ENCODE measurements around the gene CSTF1. TPM values are rescaled to one million over a fixed set of nuclear protein-coding genes. Genes with fewer than 3 reads are reported as not detected.

CSTF1 gene
- polyA plus RNA-seq, 4 donors = 9.2 to 28.2 (median 11.3) TPM

DNA sequence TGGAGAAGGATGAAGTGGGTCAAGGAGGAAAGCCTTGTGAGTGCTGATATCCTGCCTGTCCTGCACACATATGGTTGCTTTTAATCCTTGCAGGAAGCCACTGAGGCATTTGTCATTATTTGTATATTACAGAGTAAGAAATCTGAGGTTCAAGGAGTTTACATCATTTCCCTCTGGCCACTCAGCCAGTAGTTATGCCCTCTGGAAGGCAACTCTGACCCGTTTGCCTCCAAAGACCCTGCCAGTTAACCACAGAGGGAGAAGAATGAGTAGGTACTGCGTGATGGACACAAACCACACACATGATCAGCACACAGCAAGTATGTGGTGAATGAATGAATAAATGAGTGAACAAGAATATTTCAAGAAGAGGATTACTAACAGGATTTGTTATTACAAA is 41.6 kb upstream of the CSTF1 start:
- DNase-seq (no peak), FAIRE-seq (no peak)

DNA sequence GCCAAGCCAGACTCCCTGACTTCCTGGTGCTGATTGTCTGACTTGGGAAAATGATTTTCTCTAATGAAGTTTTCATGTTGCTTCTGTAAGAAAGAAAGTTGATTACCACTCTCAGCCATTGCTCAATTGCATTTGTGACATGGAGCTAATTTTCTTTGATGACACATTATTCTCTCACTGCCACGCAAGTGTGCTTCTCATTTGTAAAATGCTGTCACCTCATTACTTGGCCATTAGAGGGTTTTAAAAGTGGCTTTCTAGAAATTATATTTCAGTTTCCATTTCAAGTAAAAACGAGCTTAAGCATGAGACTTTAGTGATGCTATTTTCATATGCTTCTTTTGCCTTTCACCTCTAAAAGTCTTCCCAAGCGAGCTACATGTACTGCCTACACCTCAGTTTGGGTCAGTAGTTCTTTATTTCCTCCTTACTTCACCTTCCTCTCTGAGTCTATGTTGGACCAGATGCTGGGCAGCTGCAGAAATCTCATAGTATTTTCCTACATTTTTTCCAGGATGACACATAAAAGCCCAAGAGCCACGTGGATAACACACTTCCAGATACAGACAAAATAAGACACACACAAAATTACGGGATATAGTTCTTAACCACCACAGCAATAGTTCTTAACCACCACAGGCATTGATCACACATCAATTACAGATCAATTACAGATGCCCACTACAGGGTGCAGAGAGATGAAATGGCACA is 39.9 kb upstream of the CSTF1 start:
- no peaks in the 10 kb centered on the region for H3K4me1 ChIP-seq (ENCODE audit: control insufficient read depth in 3 of 3, insufficient read depth in 2 of 3, low read depth in 1 of 3, low read length in 2 of 3)
- no peak overlapping the region for H3K4me3 ChIP-seq (ENCODE audit: low read depth in 1 of 3, low read length in 3 of 3)
- H3K9me3 ChIP-seq (ENCODE audit: control insufficient read depth in 2 of 2, insufficient read depth in 1 of 2, low read depth in 1 of 2, low read length in 1 of 2) = no peaks in the 10 kb centered on the region
- FAIRE-seq (no peak), DNase-seq (no peak)
- no peaks in the 10 kb centered on the region for H3K27me3 ChIP-seq (ENCODE audit: control insufficient read depth in 3 of 3, insufficient read depth in 3 of 3, low read length in 3 of 3)
- 69 to 74% (median 72%) methylated on average over 5 of the region's 5 CpGs for WGBS, 3 donors
- H3K36me3 ChIP-seq (ENCODE audit: control insufficient read depth in 3 of 3, insufficient read depth in 2 of 3, low read depth in 1 of 3, low read length in 3 of 3) = no peaks in the 10 kb centered on the region
- no peak overlapping the region for H3K27ac ChIP-seq (ENCODE audit: low read depth in 1 of 3, low read length in 2 of 3)

More for the DNA sequence above, 41.6 kb upstream of the CSTF1 start:
- Histone ChIP-seq H3K27me3 (ENCODE audit: control insufficient read depth in 3 of 3, insufficient read depth in 3 of 3, low read length in 3 of 3) (peaks cover 0 to 3% (median 0%) of the 10 kb centered on the region in 3 donors), H3K27ac (ENCODE audit: low read depth in 1 of 3, low read length in 2 of 3) (no peak overlapping the region), H3K36me3 (ENCODE audit: control insufficient read depth in 3 of 3, insufficient read depth in 2 of 3, low read depth in 1 of 3, low read length in 3 of 3) (no peaks in the 10 kb centered on the region), H3K4me1 (ENCODE audit: control insufficient read depth in 3 of 3, insufficient read depth in 2 of 3, low read depth in 1 of 3, low read length in 2 of 3) (no peaks in the 10 kb centered on the region), H3K9me3 (ENCODE audit: control insufficient read depth in 2 of 2, insufficient read depth in 1 of 2, low read depth in 1 of 2, low read length in 1 of 2) (no peaks in the 10 kb centered on the region), H3K4me3 (ENCODE audit: low read depth in 1 of 3, low read length in 3 of 3) (no peak overlapping the region)
- WGBS, 3 donors = 64 to 84% (median 65%) methylated on average over 2 of the region's 2 CpGs

DNA sequence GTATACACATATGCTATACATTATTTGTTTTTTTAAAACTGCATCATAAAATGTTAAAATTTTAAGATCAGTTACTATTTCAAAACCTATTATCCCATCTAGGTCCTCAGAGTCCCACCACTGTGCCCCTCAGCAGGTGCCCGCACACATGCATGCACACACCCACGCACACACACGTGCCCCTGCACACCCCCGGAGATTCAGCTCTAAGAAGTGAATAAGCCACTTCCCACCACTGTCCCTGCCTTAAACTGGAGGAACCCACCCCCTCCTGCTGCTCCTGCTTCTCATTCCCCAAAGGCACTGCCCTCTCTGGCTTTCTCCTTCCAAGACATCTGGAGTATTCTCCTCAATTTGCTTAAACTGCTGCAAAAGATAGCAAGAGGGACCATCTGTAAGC is 39.1 kb upstream of the CSTF1 start:
- no peak overlapping the region for H3K4me3 ChIP-seq (ENCODE audit: low read depth in 1 of 3, low read length in 3 of 3)
- no peaks in the 10 kb centered on the region for H3K27me3 ChIP-seq (ENCODE audit: control insufficient read depth in 3 of 3, insufficient read depth in 3 of 3, low read length in 3 of 3)
- no peak for DNase-seq
- no peaks in the 10 kb centered on the region for H3K36me3 ChIP-seq (ENCODE audit: control insufficient read depth in 3 of 3, insufficient read depth in 2 of 3, low read depth in 1 of 3, low read length in 3 of 3)
- no peak for FAIRE-seq
- no peaks in the 10 kb centered on the region for H3K9me3 ChIP-seq (ENCODE audit: control insufficient read depth in 2 of 2, insufficient read depth in 1 of 2, low read depth in 1 of 2, low read length in 1 of 2)
- WGBS, 3 donors = 81 to 92% (median 84%) methylated on average over 4 of the region's 4 CpGs
- no peak overlapping the region for H3K27ac ChIP-seq (ENCODE audit: low read depth in 1 of 3, low read length in 2 of 3)
- no peaks in the 10 kb centered on the region for H3K4me1 ChIP-seq (ENCODE audit: control insufficient read depth in 3 of 3, insufficient read depth in 2 of 3, low read depth in 1 of 3, low read length in 2 of 3)

DNA sequence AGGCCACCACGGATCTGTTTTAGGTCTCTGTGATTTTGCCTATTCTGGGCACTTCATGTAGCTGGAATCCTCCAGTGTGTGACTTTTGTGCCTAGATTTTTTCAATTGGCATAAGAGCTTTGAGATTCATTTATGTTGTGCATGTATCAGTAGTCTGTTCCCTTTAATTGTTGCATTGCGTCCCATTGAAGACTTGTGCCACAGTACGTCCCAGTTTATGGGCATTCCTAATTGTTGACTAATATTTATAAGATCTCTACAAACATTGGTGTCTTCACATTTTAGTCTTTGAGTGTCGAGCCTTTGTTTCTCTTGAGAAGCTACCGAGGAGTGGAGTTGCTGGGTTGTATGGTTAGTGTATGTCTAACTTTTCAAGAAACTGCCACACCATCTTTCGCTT is 34.4 kb upstream of the CSTF1 start:
- Histone ChIP-seq H3K27me3 (ENCODE audit: control insufficient read depth in 3 of 3, insufficient read depth in 3 of 3, low read length in 3 of 3) (no peaks in the 10 kb centered on the region), H3K9me3 (ENCODE audit: control insufficient read depth in 2 of 2, insufficient read depth in 1 of 2, low read depth in 1 of 2, low read length in 1 of 2) (no peaks in the 10 kb centered on the region), H3K4me1 (ENCODE audit: control insufficient read depth in 3 of 3, insufficient read depth in 2 of 3, low read depth in 1 of 3, low read length in 2 of 3) (no peaks in the 10 kb centered on the region), H3K4me3 (ENCODE audit: low read depth in 1 of 3, low read length in 3 of 3) (no peak overlapping the region), H3K27ac (ENCODE audit: low read depth in 1 of 3, low read length in 2 of 3) (no peak overlapping the region), H3K36me3 (ENCODE audit: control insufficient read depth in 3 of 3, insufficient read depth in 2 of 3, low read depth in 1 of 3, low read length in 3 of 3) (peaks cover 0 to 8% (median 0%) of the 10 kb centered on the region in 3 donors)
- FAIRE-seq (no peak), DNase-seq (no peak)
- 56 to 65% (median 65%) methylated on average over 6 of the region's 6 CpGs for WGBS, 3 donors

DNA sequence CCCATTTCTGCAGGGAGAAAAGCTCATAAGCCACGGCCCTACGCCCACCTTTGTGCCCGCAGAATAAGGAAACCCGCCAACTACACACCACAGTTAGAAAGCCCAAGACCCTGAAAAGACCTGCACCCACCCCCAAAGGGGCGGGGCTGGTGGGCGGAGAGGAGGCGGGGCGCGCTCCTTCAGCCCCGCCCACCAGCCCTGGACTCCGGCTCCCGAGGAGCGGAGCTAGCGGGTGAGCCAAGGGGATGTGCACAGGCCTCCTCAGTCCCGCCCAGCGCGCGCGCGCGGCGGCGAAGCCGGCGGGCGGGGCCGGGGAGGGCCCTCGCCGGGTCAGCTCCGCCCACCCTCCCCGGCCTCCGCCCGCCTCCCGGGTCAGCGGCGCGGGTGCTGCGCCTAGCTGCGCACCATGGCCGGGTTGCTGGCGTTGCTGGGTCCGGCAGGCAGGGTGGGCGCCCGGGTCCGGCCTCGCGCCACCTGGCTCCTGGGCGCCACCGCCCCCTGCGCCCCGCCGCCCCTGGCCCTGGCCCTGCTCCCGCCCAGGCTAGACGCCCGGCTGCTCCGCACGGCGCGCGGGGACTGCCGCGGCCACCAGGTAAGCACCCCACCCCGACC is 33.7 kb upstream of the CSTF1 start, which contains the start of gene FAM210B:
Gene FAM210B (plus strand): TSS at position 375 of the 612 bp plus-strand sequence. CDS start 32 bp downstream, at position 407.
- H3K4me1 ChIP-seq (ENCODE audit: control insufficient read depth in 3 of 3, insufficient read depth in 2 of 3, low read depth in 1 of 3, low read length in 2 of 3) = no peaks in the 10 kb centered on the region
- H3K27ac ChIP-seq (ENCODE audit: low read depth in 1 of 3, low read length in 2 of 3) = peak within 1 kb of the TSS; percentile 17 to 70 (median 59)
- no peaks in the 10 kb centered on the region for H3K27me3 ChIP-seq (ENCODE audit: control insufficient read depth in 3 of 3, insufficient read depth in 3 of 3, low read length in 3 of 3)
- 1% methylated on average over 34 to 63 of the region's 63 CpGs for WGBS, 3 donors
- DNase-seq = peak; percentile 90 to 93
- peak within 1 kb of the TSS; percentile 67 to 89 (median 83) for H3K4me3 ChIP-seq (ENCODE audit: low read depth in 1 of 3, low read length in 3 of 3)
- no peak for FAIRE-seq
- H3K36me3 ChIP-seq (ENCODE audit: control insufficient read depth in 3 of 3, insufficient read depth in 2 of 3, low read depth in 1 of 3, low read length in 3 of 3) = peaks cover 0 to 8% (median 0%) of the 10 kb centered on the region in 3 donors
- no peaks in the 10 kb centered on the region for H3K9me3 ChIP-seq (ENCODE audit: control insufficient read depth in 2 of 2, insufficient read depth in 1 of 2, low read depth in 1 of 2, low read length in 1 of 2)

DNA sequence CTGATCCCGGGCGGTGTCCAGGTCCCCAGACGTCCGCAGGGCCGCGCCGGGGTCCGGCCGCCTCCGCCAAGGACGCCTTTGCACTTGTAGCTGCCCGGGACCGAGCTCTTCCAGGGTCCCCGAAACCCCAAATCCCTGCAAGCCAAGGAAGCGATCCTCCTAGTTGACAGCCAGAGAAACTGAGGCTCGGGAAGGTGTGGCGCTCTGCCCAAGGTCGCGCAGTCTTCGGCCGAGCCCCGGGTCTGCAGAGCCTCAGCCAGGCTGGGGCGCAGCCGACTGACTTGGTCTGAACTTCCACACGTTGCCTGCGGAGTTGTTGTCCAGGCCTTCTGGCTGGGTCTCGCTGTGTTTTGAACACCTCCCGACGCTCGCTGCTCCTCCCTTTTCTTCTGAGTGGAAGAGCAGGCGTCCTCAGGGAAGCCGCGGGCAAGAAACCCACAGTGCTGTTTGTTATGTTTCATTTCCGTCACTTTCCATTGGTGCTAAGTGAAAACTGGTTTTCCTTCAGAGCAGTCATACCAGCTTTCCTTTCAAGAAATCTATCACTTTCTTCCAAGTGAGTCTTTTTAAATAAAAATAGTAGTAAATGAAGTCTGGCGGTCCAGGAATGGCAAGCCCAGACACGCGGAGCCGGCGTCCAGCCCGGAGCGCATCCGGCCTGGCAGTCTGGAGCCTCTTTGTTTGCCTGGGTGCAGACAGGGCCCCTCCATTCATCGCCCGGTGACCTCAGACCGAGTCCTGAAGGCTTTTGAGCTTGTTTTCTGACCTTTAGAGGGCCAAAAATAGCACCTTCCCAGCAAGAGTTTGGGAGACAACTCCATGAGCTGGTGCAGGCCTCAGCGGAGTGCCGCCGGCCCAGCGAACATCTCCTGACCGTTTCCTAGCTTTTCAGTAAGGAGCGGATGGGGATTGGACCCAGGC is 33.0 kb upstream of the CSTF1 start:
- DNase-seq (peak; percentile 59 to 64), FAIRE-seq (no peak)
- Histone ChIP-seq H3K36me3 (ENCODE audit: control insufficient read depth in 3 of 3, insufficient read depth in 2 of 3, low read depth in 1 of 3, low read length in 3 of 3) (peaks cover 0 to 8% (median 0%) of the 10 kb centered on the region in 3 donors), H3K4me1 (ENCODE audit: control insufficient read depth in 3 of 3, insufficient read depth in 2 of 3, low read depth in 1 of 3, low read length in 2 of 3) (no peaks in the 10 kb centered on the region), H3K4me3 (ENCODE audit: low read depth in 1 of 3, low read length in 3 of 3) (peak overlapping the region; percentile 67 to 89 (median 83)), H3K27me3 (ENCODE audit: control insufficient read depth in 3 of 3, insufficient read depth in 3 of 3, low read length in 3 of 3) (no peaks in the 10 kb centered on the region), H3K9me3 (ENCODE audit: control insufficient read depth in 2 of 2, insufficient read depth in 1 of 2, low read depth in 1 of 2, low read length in 1 of 2) (no peaks in the 10 kb centered on the region), H3K27ac (ENCODE audit: low read depth in 1 of 3, low read length in 2 of 3) (peak overlapping the region; percentile 17 to 70 (median 59))
- 14 to 17% (median 16%) methylated on average over 51 of the region's 51 CpGs for WGBS, 3 donors

DNA sequence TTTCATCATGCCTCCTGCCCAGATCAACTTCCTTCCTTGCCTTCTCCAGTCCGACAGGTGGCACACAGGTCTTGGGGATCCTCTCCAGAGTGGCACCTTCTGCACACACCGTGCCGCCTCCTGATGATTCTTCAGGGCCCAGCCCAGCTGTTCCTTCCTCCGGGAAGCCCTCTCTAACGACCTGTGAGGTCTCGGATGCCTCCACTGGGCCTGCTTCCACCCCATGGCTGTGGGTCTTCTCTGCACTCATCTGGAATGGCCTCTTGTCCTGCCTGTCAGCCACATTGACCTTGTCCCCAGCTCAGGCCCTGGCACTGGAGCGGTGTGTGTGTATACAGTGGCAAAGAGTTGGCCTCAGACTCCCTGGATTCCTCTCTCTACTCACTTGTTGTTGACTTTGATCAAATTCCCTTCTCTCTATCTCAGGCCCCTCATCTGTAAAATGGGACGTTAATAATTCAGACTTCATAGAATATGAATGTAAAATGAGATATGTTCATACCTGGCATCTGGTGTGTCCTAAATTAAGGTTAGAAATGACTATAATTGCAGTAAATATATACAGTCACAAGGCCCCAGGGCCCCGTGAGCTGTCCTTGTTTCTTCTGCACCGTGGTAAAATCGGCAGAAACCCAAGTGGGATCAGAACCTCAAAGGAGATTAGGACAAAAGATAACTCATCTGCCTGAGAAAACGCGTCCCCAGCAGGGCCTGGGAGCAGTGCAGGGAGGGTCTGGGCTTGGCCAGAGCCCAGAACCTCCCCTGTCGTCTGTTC is 32.1 kb upstream of the CSTF1 start:
- FAIRE-seq (no peak), DNase-seq (peak in 1 of 2 donors; percentile 6)
- WGBS, 3 donors = 80 to 90% (median 83%) methylated on average over 14 of the region's 14 CpGs
- peak overlapping the region in 1 of 3 donors; percentile 83 for H3K4me3 ChIP-seq (ENCODE audit: low read depth in 1 of 3, low read length in 3 of 3)
- H3K27ac ChIP-seq (ENCODE audit: low read depth in 1 of 3, low read length in 2 of 3) = peak overlapping the region in 2 of 3 donors; percentile 59 to 70
- H3K4me1 ChIP-seq (ENCODE audit: control insufficient read depth in 3 of 3, insufficient read depth in 2 of 3, low read depth in 1 of 3, low read length in 2 of 3) = no peaks in the 10 kb centered on the region
- H3K27me3 ChIP-seq (ENCODE audit: control insufficient read depth in 3 of 3, insufficient read depth in 3 of 3, low read length in 3 of 3) = no peaks in the 10 kb centered on the region
- no peaks in the 10 kb centered on the region for H3K9me3 ChIP-seq (ENCODE audit: control insufficient read depth in 2 of 2, insufficient read depth in 1 of 2, low read depth in 1 of 2, low read length in 1 of 2)
- peaks cover 0 to 13% (median 0%) of the 10 kb centered on the region in 3 donors for H3K36me3 ChIP-seq (ENCODE audit: control insufficient read depth in 3 of 3, insufficient read depth in 2 of 3, low read depth in 1 of 3, low read length in 3 of 3)

DNA sequence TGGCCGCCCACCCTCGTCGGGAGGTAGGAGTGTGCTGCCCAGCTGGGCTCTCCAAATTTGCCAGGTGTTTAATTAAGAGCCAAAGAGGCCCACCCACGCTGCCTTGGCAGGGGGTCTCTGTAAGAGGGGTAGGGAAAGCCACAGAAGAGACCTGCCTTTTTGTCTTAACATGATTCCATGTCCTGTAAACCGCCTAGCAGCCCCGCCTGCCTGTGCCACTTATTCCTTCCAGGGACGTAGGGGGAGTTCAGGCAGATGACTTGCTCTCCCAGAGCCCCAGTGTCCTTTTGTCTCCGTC is 31.6 kb upstream of the CSTF1 start:
- Histone ChIP-seq H3K9me3 (ENCODE audit: control insufficient read depth in 2 of 2, insufficient read depth in 1 of 2, low read depth in 1 of 2, low read length in 1 of 2) (no peaks in the 10 kb centered on the region), H3K4me3 (ENCODE audit: low read depth in 1 of 3, low read length in 3 of 3) (no peak overlapping the region), H3K4me1 (ENCODE audit: control insufficient read depth in 3 of 3, insufficient read depth in 2 of 3, low read depth in 1 of 3, low read length in 2 of 3) (no peaks in the 10 kb centered on the region), H3K27ac (ENCODE audit: low read depth in 1 of 3, low read length in 2 of 3) (no peak overlapping the region), H3K27me3 (ENCODE audit: control insufficient read depth in 3 of 3, insufficient read depth in 3 of 3, low read length in 3 of 3) (no peaks in the 10 kb centered on the region), H3K36me3 (ENCODE audit: control insufficient read depth in 3 of 3, insufficient read depth in 2 of 3, low read depth in 1 of 3, low read length in 3 of 3) (peaks cover 0 to 15% (median 0%) of the 10 kb centered on the region in 3 donors)
- no peak for DNase-seq
- FAIRE-seq = no peak
- WGBS, 3 donors = 90 to 91% (median 90%) methylated on average over 8 of the region's 8 CpGs
